ACC112 (cell line): Measurements from ENCODE around the gene ADGRG2.
"Not testable (repeated sequence)": the region's sequence is repeated elsewhere in the genome, so short reads cannot be mapped to it uniquely, and the experiment has no call there.

Source experiments
- H2AFZ ChIP-seq: fragments of 200-600 bp; sonication (generic); one replicate; pipeline ENCODE4 v1.6.0; 2017; ENCODE audit warnings: antibody characterized with exemption, low read length; ENCODE audit not compliant: unreplicated experiment
- H3K27ac ChIP-seq: fragments of 200-600 bp; sonication (generic); 2 replicates; pipeline ENCODE4 v1.5.1; 2014; ENCODE audit warnings: low read depth, mild to moderate bottlenecking, antibody characterized with exemption, low read length, moderate library complexity
- H3K27me3 ChIP-seq: fragments of 200-600 bp; sonication (generic); 2 replicates; pipeline ENCODE4 v1.6.1; 2014; ENCODE audit warnings: mild to moderate bottlenecking, antibody characterized with exemption, low read length, moderate library complexity, mixed read lengths; ENCODE audit not compliant: insufficient read depth
- H3K36me3 ChIP-seq: fragments of 200-600 bp; sonication (generic); 2 replicates; pipeline ENCODE4 v1.6.1; 2016; ENCODE audit warnings: mild to moderate bottlenecking, antibody characterized with exemption, low read length, moderate library complexity, mixed read lengths; ENCODE audit not compliant: insufficient read depth
- H3K4me1 ChIP-seq: fragments of 200-600 bp; sonication (generic); one replicate; pipeline ENCODE4 v1.6.1; 2016; ENCODE audit warnings: low read length, mixed read lengths; ENCODE audit not compliant: insufficient read depth, unreplicated experiment, control insufficient read depth
- H3K4me3 ChIP-seq: fragments of 200-600 bp; sonication (generic); 2 replicates; pipeline ENCODE4 v1.5.1; 2014; ENCODE audit warnings: mild to moderate bottlenecking, low read depth, low read length
- H3K79me2 ChIP-seq: fragments of 200-600 bp; sonication (generic); one replicate; pipeline ENCODE4 v1.6.0; 2016; ENCODE audit warnings: low read length; ENCODE audit not compliant: control insufficient read depth, unreplicated experiment, insufficient read depth

ADGRG2 gene

DNA sequence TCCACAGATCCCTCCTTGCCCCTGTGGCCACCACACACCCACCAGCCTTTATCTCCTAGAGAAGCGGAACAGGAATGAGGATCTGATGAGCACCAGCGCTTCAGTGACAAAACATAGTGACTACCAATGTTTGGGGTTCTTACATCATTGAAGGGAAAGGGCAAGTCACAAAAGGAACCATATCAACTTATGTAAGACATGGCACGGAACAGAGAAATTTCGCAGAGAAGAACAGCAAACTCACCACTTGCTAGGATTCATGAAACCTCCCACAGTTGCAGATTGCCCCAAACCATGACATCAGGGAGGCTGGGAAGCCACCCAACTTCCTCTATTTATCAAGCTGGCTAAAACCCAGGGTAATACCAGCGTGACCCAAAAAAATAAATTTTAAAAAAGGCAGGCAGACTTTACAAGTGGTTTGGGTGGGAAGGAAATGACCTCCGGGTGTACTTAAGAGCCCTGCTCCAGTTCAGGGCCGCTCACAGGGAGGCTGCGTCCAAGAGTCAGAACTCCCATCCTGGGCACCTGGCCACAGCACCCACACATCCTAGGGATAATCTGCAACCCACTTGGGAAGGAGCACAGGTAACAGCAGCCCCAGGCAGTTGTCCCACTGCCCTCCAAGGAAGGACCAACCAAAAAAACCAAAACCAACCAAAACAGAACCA is 36.0 kb downstream of the ADGRG2 start:
- H3K36me3 ChIP-seq: no peaks in the 10 kb centered on the region
- no peaks in the 10 kb centered on the region for H3K79me2 ChIP-seq
- H3K27me3 ChIP-seq: peaks cover 7% of the 10 kb centered on the region; the same call in 1 of the 2 replicates
- H2AFZ ChIP-seq: no peak overlapping the region
- H3K4me1 ChIP-seq: no peaks in the 10 kb centered on the region
- H3K27ac ChIP-seq: no peak overlapping the region
- H3K4me3 ChIP-seq: no peak overlapping the region

DNA sequence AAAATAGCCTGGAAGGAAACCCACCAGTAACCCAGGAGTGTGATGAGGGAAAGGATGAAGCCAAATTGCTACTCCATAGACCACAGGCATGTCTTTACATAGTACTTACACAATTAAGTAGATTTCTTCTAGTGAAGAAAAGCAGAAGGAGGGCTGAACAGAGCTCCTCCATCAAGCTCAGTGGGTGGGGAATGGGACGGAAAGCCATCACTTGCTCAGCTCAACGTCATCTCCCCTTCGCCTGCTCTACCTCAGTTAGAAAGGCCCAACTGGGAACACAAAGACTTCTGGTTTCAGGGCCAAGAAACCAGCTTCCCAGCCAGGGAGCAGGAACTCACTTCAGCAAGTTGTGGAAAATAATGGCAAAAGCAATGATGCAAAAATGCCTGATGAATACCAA is 36.6 kb downstream of the ADGRG2 start:
- no peak overlapping the region for H3K27ac ChIP-seq
- no peak overlapping the region for H3K4me3 ChIP-seq
- peaks cover 7% of the 10 kb centered on the region; the same call in 1 of the 2 replicates for H3K27me3 ChIP-seq
- no peaks in the 10 kb centered on the region for H3K36me3 ChIP-seq
- no peaks in the 10 kb centered on the region for H3K79me2 ChIP-seq
- no peaks in the 10 kb centered on the region for H3K4me1 ChIP-seq
- H2AFZ ChIP-seq: no peak overlapping the region

DNA sequence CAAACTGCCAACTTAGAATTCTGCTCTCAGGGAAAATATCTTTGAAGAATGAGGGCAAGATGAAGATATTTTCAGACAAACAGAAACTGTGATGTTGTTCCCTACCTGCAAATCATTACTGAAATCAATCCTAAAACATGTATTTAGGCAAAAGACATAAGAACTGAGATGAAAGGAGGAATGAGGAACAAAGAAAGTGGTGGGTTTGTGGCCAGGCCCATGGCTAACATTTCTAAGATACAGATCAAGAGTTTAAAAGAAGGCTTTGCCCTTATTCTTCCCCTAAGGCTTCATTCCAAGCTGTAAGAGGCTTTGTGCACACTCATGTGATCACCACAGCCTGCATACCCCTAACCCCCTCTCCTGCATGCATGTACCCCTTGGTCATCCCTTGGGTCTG is 46.5 kb downstream of the ADGRG2 start:
- no peak overlapping the region for H2AFZ ChIP-seq
- no peaks in the 10 kb centered on the region for H3K4me1 ChIP-seq
- 0 out of 2 replicates have a peak, but pooled peaks cover 5% of the 10 kb centered on the region for H3K27me3 ChIP-seq
- no peaks in the 10 kb centered on the region for H3K36me3 ChIP-seq
- H3K4me3 ChIP-seq: no peak overlapping the region
- no peak overlapping the region for H3K27ac ChIP-seq
- no peaks in the 10 kb centered on the region for H3K79me2 ChIP-seq

GRCh38 chrX:19072372-19072771 is 49.9 kb downstream of the ADGRG2 start:
- Histone ChIP-seq H2AFZ (no peak overlapping the region), H3K27ac (no peak overlapping the region)

DNA sequence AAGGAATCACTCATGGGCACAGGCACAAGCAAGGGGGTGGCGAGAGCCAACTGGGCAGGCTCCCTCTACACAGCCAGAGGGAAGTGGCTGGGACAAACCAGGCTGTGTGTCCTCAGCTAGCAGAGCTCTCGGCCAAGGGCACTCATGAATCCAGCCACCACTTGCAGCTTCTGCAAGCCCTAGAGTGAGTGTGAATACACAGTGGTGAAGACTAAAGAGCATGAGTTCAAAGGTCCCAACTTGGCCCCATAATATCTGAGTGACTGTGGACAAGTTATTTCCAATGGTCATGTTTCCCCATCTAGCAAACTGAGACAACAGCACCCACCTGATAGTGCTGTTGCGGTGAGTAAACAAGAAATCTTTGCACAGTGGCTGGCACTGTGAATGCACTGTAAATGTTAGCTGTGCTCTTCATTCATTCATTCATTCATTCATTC is 51.7 kb downstream of the ADGRG2 start:
- H3K36me3 ChIP-seq: no peaks in the 10 kb centered on the region
- 0 out of 2 replicates have a peak, but pooled peaks cover 5% of the 10 kb centered on the region for H3K27me3 ChIP-seq
- H3K4me1 ChIP-seq: no peaks in the 10 kb centered on the region

More at GRCh38 chrX:19072372-19072771, 49.9 kb downstream of the ADGRG2 start:
- no peak overlapping the region for H3K4me3 ChIP-seq
- H3K36me3 ChIP-seq: no peaks in the 10 kb centered on the region
- H3K4me1 ChIP-seq: no peaks in the 10 kb centered on the region
- H3K27me3 ChIP-seq: 0 out of 2 replicates have a peak, but pooled peaks cover 5% of the 10 kb centered on the region
- H3K79me2 ChIP-seq: no peaks in the 10 kb centered on the region

GRCh38 chrX:19066987-19067386 is 55.3 kb downstream of the ADGRG2 start:
- H2AFZ ChIP-seq, H3K27me3 ChIP-seq, H3K27ac ChIP-seq, H3K36me3 ChIP-seq, H3K79me2 ChIP-seq, H3K4me3 ChIP-seq: not testable (repeated sequence)
- peaks cover 12% of the 10 kb centered on the region for H3K4me1 ChIP-seq

More for the DNA sequence above, 51.7 kb downstream of the ADGRG2 start:
- no peak overlapping the region for H3K27ac ChIP-seq
- H2AFZ ChIP-seq: no peak overlapping the region
- no peaks in the 10 kb centered on the region for H3K79me2 ChIP-seq
- H3K4me3 ChIP-seq: no peak overlapping the region

DNA sequence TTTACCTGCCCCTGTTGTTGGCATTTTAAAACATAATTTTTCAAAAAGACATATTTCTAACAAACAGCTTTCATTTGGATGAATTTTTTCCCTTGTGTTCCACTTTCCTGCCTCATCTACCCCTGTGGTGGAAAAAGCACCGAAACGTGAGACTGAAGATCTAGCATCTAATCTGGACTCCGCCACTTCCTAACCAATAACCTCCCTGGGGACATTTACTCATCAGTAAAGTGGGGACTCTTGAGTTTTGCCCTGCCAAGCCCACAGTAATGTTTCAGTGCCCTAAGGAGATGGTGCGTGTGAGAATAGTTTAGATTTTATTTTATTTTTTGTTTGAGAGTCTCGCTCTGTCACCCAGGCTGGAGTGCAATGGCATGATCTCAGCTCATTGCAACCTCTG is 56.7 kb downstream of the ADGRG2 start:
- no peaks in the 10 kb centered on the region for H3K79me2 ChIP-seq
- no peak overlapping the region for H3K27ac ChIP-seq
- no peaks in the 10 kb centered on the region for H3K36me3 ChIP-seq
- no peak overlapping the region for H3K4me3 ChIP-seq
- H2AFZ ChIP-seq: no peak overlapping the region
- peaks cover 12% of the 10 kb centered on the region for H3K4me1 ChIP-seq
- H3K27me3 ChIP-seq: no peaks in the 10 kb centered on the region

- no peak overlapping the region; the same call in 1 of the 2 replicates for H3K27ac ChIP-seq
- H3K27me3 ChIP-seq: no peaks in the 10 kb centered on the region
- H3K79me2 ChIP-seq: no peaks in the 10 kb centered on the region
- no peaks in the 10 kb centered on the region for H3K36me3 ChIP-seq
- no peak overlapping the region for H2AFZ ChIP-seq
- H3K4me3 ChIP-seq: no peak overlapping the region
- peaks cover 12% of the 10 kb centered on the region for H3K4me1 ChIP-seq
Observed at GRCh38 chrX:19064175-19064574, 58.1 kb downstream of the ADGRG2 start.

- H3K4me1 ChIP-seq: peaks cover 12% of the 10 kb centered on the region
- H3K27ac ChIP-seq: no peak overlapping the region; the same call in 1 of the 2 replicates
- no peaks in the 10 kb centered on the region for H3K79me2 ChIP-seq
- H3K27me3 ChIP-seq: no peaks in the 10 kb centered on the region
- no peak overlapping the region for H2AFZ ChIP-seq
- H3K4me3 ChIP-seq: no peak overlapping the region
- H3K36me3 ChIP-seq: no peaks in the 10 kb centered on the region
Observed at GRCh38 chrX:19063030-19063429, 59.2 kb downstream of the ADGRG2 start.

DNA sequence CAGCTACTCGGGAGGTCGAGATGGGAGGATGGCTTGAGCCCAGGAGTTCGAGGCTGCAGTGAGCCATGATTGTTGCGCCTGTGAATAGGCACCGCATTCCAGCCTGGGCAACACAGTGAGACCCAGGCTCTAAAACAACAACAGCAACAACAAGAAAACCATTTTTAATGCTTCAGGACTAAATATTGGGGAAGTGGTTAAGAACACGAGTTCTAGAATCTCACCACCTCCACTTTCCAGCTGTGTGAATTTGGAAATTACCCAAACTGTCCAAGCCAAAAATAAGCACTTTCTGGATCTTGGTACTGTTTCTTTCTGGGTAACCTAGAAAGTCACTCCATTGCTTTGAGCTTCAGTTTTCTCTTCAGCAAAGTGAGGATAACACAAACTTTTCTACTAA is 63.2 kb downstream of the ADGRG2 start:
- no peaks in the 10 kb centered on the region for H3K27me3 ChIP-seq
- peaks cover 6% of the 10 kb centered on the region for H3K4me1 ChIP-seq
- H2AFZ ChIP-seq: no peak overlapping the region
- no peak overlapping the region for H3K4me3 ChIP-seq
- no peak overlapping the region for H3K27ac ChIP-seq
- no peaks in the 10 kb centered on the region for H3K36me3 ChIP-seq
- H3K79me2 ChIP-seq: no peaks in the 10 kb centered on the region

DNA sequence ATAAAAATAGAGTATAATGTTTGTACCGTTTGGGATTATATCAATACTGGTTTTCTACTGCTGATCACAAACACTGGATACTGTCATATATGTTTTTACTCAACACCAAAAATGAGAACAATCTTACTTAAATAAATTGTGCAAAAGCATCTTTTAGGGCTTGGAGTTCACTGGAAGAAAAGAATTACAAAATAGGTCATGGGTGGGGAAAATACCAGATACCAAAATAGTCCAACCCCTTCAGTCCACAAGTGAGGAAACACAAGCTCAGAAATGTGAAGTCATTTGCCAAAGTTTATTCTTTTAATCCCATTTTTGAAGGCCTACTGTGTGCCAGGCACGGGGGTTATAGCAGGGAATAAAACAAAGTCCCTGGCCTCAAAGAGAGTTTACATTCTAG is 64.4 kb downstream of the ADGRG2 start:
- Histone ChIP-seq H3K4me3 (no peak overlapping the region), H3K79me2 (no peaks in the 10 kb centered on the region), H3K27ac (no peak overlapping the region), H3K36me3 (no peaks in the 10 kb centered on the region), H2AFZ (no peak overlapping the region), H3K27me3 (no peaks in the 10 kb centered on the region), H3K4me1 (no peaks in the 10 kb centered on the region)
